Mucosa of descending colon (tissue), 3 donors: ENCODE data around the gene SELENOW. TPM values are rescaled to one million over a fixed set of nuclear protein-coding genes. Genes with fewer than 3 reads are reported as not detected.

Source experiments
- ATAC-seq: fragments of 200-7000 bp; cut with Tn5 transposase; one replicate; pipeline ENCODE4 v1.9.1; 2020; ENCODE audit warnings: mild to moderate bottlenecking, moderate library complexity
- DNase-seq, 3 donors: peaks; one replicate each; pipeline ENCODE4 v3.0.0-alpha.2; 2020
- H3K36me3 ChIP-seq: fragments of 200-600 bp; one replicate; pipeline ENCODE4 v1.8.0; 2021; ENCODE audit warnings: low read depth, mild to moderate bottlenecking
- H3K4me1 ChIP-seq: fragments of 200-600 bp; one replicate; pipeline ENCODE4 v1.8.0; 2021; ENCODE audit warnings: low read depth, mild to moderate bottlenecking
- H3K4me3 ChIP-seq: fragments of 200-600 bp; one replicate; pipeline ENCODE4 v1.8.0; 2021; ENCODE audit warnings: mild to moderate bottlenecking
- H3K9me3 ChIP-seq: fragments of 200-600 bp; one replicate; pipeline ENCODE4 v1.8.0; 2021; ENCODE audit warnings: mild to moderate bottlenecking
- CTCF ChIP-seq: fragments of 200-600 bp; IDR thresholded peaks from one replicate; pipeline ENCODE4 v1.8.0; 2022; ENCODE audit warnings: antibody characterized with exemption, mild to moderate bottlenecking
- intact Hi-C, 2 donors: fragments of 100-400 bp; cut with DNase I in 1 of 2; cut with micrococcal nuclease in 1 of 2; formaldehyde crosslinking; loops; one replicate each; pipeline versions ENCODE4 v1.11.0 to v1.11.1; 2022; cut with DNase I, micrococcal nuclease
- total RNA-seq, 3 donors: library from RNA; stranded (reverse); fragmentation: NEBNext Ultra II Directional in 2 of 3; extraction: Animal tissue kit (Norgen Biotek cat#: 25700) in 2 of 3; gene quantifications; one replicate each; pipeline versions ENCODE4 v1.2.1 to v1.2.4, GENCODE V29; 2021 to 2023
- donor health status: DM: no; HTN: no; CAD: no; lungs with moderate emphysema.
- donor health status: DM: no; HTN: no; CAD: no.
- donor health status: DM: no; HTN: yes; CAD: no.

Gene SELENOW
- total RNA-seq, 3 donors from 2014 or later = 228 to 527 (median 281) TPM

- DNase-seq = no peak
- peaks cover 5% of the 10 kb centered on the region for H3K36me3 ChIP-seq
- intact Hi-C loops = no loop called here
- no peaks in the 10 kb centered on the region for H3K9me3 ChIP-seq
- H3K4me1 ChIP-seq = peaks cover 12% of the 10 kb centered on the region
- no peak overlapping the region for H3K4me3 ChIP-seq
- no peak for TF ChIP-seq CTCF
- no peak for ATAC-seq
Measured at GRCh38 chr19:47749326-47749725, 29.2 kb upstream of the SELENOW start.

DNA sequence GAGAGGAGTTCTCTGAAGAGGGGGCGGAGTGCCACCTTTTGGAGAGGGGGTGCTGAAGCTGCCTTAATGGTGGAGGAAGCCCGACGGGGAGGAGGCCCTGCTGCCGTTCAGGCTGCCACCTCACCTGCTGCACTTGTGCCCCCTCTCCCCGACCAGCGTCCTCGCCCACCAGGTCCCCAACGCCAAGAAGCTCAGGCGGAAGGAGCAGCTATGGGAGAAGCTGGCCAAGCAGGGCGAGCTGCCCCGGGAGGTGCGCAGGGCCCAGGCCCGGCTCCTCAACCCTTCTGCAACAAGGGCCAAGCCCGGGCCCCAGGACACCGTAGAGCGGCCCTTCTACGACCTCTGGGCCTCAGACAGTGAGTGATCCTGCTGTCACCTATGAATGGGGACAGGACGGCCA lies 27.8 kb upstream of the SELENOW start:
- TF ChIP-seq CTCF = no peak
- H3K9me3 ChIP-seq = no peaks in the 10 kb centered on the region
- no peak for DNase-seq
- H3K4me1 ChIP-seq = peaks cover 12% of the 10 kb centered on the region
- H3K36me3 ChIP-seq = peaks cover 5% of the 10 kb centered on the region
- H3K4me3 ChIP-seq = no peak overlapping the region
- no peak for ATAC-seq
- intact Hi-C loops = no loop called here

DNA sequence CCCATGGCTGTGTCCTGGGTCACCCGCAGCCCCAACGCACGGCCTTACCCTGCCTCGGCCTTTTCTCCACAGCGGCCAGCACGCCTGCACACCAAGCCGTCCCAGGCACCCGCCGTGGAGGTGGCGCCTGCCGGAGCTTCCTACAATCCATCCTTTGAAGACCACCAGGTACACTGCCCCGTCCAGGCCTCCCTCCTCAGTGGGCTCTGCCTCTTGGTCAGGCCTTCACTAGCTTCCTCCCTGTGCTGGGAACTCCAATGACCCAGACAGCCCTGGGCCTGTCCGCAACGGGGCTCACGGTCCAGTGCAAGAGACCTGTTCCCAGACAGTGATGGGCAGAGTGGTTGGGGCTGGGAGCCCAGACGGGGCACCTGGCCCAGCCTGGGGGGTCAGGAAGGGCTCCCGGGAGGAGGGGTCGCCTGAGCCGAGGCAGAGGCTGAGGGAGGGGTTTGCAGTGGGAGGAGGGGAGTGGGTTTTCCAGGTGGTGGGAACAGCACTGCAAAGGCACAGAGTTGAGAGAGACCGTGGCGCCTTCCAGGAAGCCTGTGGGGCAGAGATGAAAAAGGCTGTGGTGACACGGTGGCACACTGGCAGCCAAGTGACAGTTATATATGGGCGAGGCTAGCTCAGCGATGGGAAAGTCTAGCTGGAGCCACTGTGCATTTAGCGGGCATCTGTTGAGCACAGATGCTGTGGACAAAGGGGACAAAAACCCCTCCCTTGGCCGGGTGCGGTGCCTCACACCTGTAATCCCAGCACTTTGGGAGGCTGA lies 25.9 kb upstream of the SELENOW start:
- no peak for TF ChIP-seq CTCF
- H3K4me3 ChIP-seq = no peak overlapping the region
- DNase-seq = no peak
- H3K36me3 ChIP-seq = peaks cover 5% of the 10 kb centered on the region
- peaks cover 8% of the 10 kb centered on the region for H3K4me1 ChIP-seq
- no peak for ATAC-seq
- H3K9me3 ChIP-seq = no peaks in the 10 kb centered on the region
- intact Hi-C loops = no loop called here

DNA sequence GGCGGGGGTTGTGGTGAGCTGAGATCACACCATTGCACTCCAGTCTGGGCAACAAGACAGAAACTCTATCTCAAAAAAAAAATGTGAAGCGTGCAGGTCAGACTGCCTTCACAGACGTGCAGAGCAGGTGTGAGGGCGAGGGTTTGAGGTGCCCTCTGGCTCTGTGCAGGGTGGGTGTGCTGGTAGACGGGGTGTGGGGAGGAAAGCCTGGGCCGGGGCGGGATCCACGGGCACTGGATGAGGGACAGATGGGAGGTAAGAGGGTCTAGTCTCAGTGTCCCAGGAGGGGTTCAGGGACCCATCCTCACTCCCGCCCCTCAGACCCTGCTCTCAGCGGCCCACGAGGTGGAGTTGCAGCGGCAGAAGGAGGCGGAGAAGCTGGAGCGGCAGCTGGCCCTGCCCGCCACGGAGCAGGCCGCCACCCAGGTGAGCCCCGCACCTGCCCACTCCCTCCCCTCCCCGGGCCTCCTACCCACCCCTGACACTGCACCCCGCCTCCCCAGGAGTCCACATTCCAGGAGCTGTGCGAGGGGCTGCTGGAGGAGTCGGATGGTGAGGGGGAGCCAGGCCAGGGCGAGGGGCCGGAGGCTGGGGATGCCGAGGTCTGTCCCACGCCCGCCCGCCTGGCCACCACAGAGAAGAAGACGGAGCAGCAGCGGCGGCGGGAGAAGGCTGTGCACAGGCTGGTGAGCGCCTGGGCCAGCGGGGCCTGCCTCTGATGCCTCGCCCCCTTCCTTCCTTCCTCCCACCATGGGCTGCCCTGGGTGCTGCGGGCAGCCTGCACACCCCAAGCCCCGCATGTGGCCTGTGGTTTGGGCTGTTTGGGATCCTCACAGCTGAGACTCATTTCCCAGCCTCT lies 24.1 kb upstream of the SELENOW start:
- TF ChIP-seq CTCF = no peak
- Histone ChIP-seq H3K9me3 (no peaks in the 10 kb centered on the region), H3K4me3 (no peak overlapping the region), H3K4me1 (peaks cover 12% of the 10 kb centered on the region), H3K36me3 (peaks cover 5% of the 10 kb centered on the region)
- no peak for ATAC-seq
- no peak for DNase-seq
- intact Hi-C loops = no loop called here

DNA sequence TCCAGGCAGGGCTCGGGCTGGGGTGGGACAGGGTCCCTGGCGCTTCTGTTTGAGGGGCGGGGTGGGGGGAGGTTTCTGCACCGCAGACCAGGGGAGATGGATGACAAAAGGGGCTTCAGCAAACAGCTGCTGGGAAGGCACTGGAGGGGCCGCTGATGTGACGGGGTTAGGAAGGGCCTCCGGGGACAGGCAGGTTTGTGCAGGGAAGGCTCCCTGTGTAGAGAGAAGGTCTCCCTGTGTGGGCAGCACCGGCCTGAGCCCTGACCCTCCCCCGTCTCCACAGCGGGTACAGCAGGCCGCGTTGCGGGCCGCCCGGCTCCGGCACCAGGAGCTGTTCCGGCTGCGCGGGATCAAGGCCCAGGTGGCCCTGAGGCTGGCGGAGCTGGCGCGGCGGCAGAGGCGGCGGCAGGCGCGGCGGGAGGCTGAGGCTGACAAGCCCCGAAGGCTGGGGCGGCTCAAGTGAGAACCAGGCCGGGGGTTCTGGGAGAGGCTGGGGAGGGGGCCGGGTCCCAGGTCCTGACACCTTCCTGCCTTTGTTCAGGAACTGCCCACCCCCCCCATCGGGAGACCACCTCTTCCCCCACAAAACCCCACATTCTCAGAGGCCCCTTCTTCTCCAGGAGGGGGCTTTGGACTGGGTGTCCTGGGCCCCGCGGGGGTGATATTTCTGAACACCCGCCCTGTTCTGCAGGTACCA lies 23.3 kb upstream of the SELENOW start:
- intact Hi-C loops = no loop called here
- no peak for DNase-seq
- Histone ChIP-seq H3K9me3 (no peaks in the 10 kb centered on the region), H3K4me1 (peaks cover 12% of the 10 kb centered on the region), H3K4me3 (no peak overlapping the region), H3K36me3 (peaks cover 5% of the 10 kb centered on the region)
- ATAC-seq = no peak
- TF ChIP-seq CTCF = no peak
